IPS DF 6.9 (cell line): ENCODE data around the gene CARD19.
A peak's percentile ranks its signal among the peaks of the same experiment; 100 is the strongest.

ENCODE experiments used
- DNase-seq: peaks from one replicate; pipeline ENCODE4 v3.0.0-alpha.2; 2013; ENCODE audit warnings: low read depth, low spot score
- H3K27ac ChIP-seq: one replicate; pipeline ENCODE4 v1.5.1; 2013; ENCODE audit warnings: low read length, control low read depth
- H3K27me3 ChIP-seq: 2 replicates; pipeline ENCODE4 v1.6.1; 2013; ENCODE audit warnings: mild to moderate bottlenecking, low read length; ENCODE audit not compliant: control insufficient read depth, insufficient read depth
- H3K36me3 ChIP-seq: 2 replicates; pipeline ENCODE4 v1.6.1; 2013; ENCODE audit warnings: low read length; ENCODE audit not compliant: control insufficient read depth, insufficient read depth
- H3K4me1 ChIP-seq: 2 replicates; pipeline ENCODE4 v1.6.1; 2013; ENCODE audit warnings: low read length; ENCODE audit not compliant: control insufficient read depth, insufficient read depth
- H3K4me3 ChIP-seq: 2 replicates; pipeline ENCODE4 v1.5.1; 2013; ENCODE audit warnings: mild to moderate bottlenecking, low read length
- H3K9me3 ChIP-seq: 2 replicates; pipeline ENCODE4 v1.6.1; 2013; ENCODE audit warnings: low read length, inconsistent platforms; ENCODE audit not compliant: control insufficient read depth, insufficient read depth
- WGBS: extraction: QIAGEN DNeasy Blood & Tissue Kit; methylation state at CpG from one replicate; pipeline ENCODE4 v1.1.7; 2013; ENCODE audit warnings: mixed read lengths, missing lambda C conversion rate; ENCODE audit not compliant: insufficient read length, insufficient coverage; 5-methylcytosine and 5-hydroxymethylcytosine counted together

The CARD19 gene

GRCh38 chr9:93148721-93149120 is 52.7 kb downstream of the CARD19 start:
- Histone ChIP-seq H3K36me3 (no peaks in the 10 kb centered on the region), H3K9me3 (no peaks in the 10 kb centered on the region), H3K4me3 (no peak overlapping the region), H3K27me3 (no peaks in the 10 kb centered on the region), H3K4me1 (peaks cover 6% of the 10 kb centered on the region; the same call in 1 of the 2 replicates), H3K27ac (no peak overlapping the region)
- DNase-seq: no peak
- WGBS: no CpG with 5 or more reads among the region's 2 CpGs

GRCh38 chr9:93149361-93149760 is 53.3 kb downstream of the CARD19 start:
- DNase-seq: no peak
- WGBS: no CpG with 5 or more reads among the region's 1 CpG
- Histone ChIP-seq H3K4me3 (no peak overlapping the region), H3K27ac (no peak overlapping the region), H3K27me3 (no peaks in the 10 kb centered on the region), H3K36me3 (no peaks in the 10 kb centered on the region), H3K4me1 (0 out of 2 replicates have a peak, but pooled peaks cover under 1% of the 10 kb centered on the region), H3K9me3 (no peaks in the 10 kb centered on the region)

GRCh38 chr9:93151097-93151784 is 55.2 kb downstream of the CARD19 start:
- WGBS: no CpG with 5 or more reads among the region's 10 CpGs
- H3K27ac ChIP-seq: no peak overlapping the region
- DNase-seq: no peak

GRCh38 chr9:93154293-93154903 is 58.4 kb downstream of the CARD19 start:
- no CpG with 5 or more reads among the region's 14 CpGs for WGBS
- Histone ChIP-seq H3K36me3 (no peaks in the 10 kb centered on the region), H3K4me3 (no peak overlapping the region), H3K27me3 (no peaks in the 10 kb centered on the region), H3K4me1 (no peaks in the 10 kb centered on the region), H3K9me3 (no peaks in the 10 kb centered on the region), H3K27ac (no peak overlapping the region)
- DNase-seq: no peak

More at GRCh38 chr9:93151097-93151784, 55.2 kb downstream of the CARD19 start:
- H3K4me3 ChIP-seq: no peak overlapping the region
- no peaks in the 10 kb centered on the region for H3K4me1 ChIP-seq
- H3K36me3 ChIP-seq: no peaks in the 10 kb centered on the region
- no peaks in the 10 kb centered on the region for H3K27me3 ChIP-seq
- no peaks in the 10 kb centered on the region for H3K9me3 ChIP-seq

- Histone ChIP-seq H3K27ac (no peak overlapping the region), H3K9me3 (no peaks in the 10 kb centered on the region), H3K27me3 (no peaks in the 10 kb centered on the region), H3K4me1 (no peaks in the 10 kb centered on the region), H3K4me3 (no peak overlapping the region), H3K36me3 (no peaks in the 10 kb centered on the region)
- DNase-seq: no peak
- no CpG with 5 or more reads among the region's 16 CpGs for WGBS
These were observed 59.9 kb downstream of the CARD19 start for GRCh38 chr9:93155716-93156474.

- H3K9me3 ChIP-seq: no peaks in the 10 kb centered on the region
- WGBS: no CpG with 5 or more reads among the region's 11 CpGs
- no peaks in the 10 kb centered on the region for H3K27me3 ChIP-seq
- no peak overlapping the region for H3K4me3 ChIP-seq
- no peaks in the 10 kb centered on the region for H3K36me3 ChIP-seq
- no peaks in the 10 kb centered on the region for H3K4me1 ChIP-seq
- no peak overlapping the region for H3K27ac ChIP-seq
- DNase-seq: no peak
These were observed 60.5 kb downstream of the CARD19 start for GRCh38 chr9:93156475-93157008.

- Histone ChIP-seq H3K36me3 (no peaks in the 10 kb centered on the region), H3K27ac (no peak overlapping the region), H3K4me3 (no peak overlapping the region), H3K27me3 (no peaks in the 10 kb centered on the region), H3K4me1 (no peaks in the 10 kb centered on the region), H3K9me3 (no peaks in the 10 kb centered on the region)
- DNase-seq: peak; percentile 71
- WGBS: no CpG with 5 or more reads among the region's 19 CpGs
These were observed 63.8 kb downstream of the CARD19 start for GRCh38 chr9:93159601-93160471.

- WGBS: no CpG with 5 or more reads among the region's 11 CpGs
- H3K9me3 ChIP-seq: no peaks in the 10 kb centered on the region
- DNase-seq: no peak
These were observed 66.0 kb downstream of the CARD19 start for GRCh38 chr9:93161786-93162562.

More at GRCh38 chr9:93161786-93162562, 66.0 kb downstream of the CARD19 start:
- H3K27ac ChIP-seq: no peak overlapping the region
- no peaks in the 10 kb centered on the region for H3K4me1 ChIP-seq
- H3K36me3 ChIP-seq: no peaks in the 10 kb centered on the region
- H3K27me3 ChIP-seq: no peaks in the 10 kb centered on the region
- no peak overlapping the region for H3K4me3 ChIP-seq
